HG02610 (cell line): ENCODE data around the gene SSH2.

Source experiments
- ATAC-seq: cut with Tn5 transposase; IDR thresholded peaks from one replicate; pipeline ENCODE4 v1.9.1; 2021; ENCODE audit warnings: mild to moderate bottlenecking, moderate library complexity; ENCODE audit not compliant: unreplicated experiment

The SSH2 gene

GRCh38 chr17:29839656-29840055 lies 90.4 kb downstream of the SSH2 start:
- ATAC-seq = no peak

- no peak for ATAC-seq
Observed at GRCh38 chr17:29838961-29839360, 91.1 kb downstream of the SSH2 start.

DNA sequence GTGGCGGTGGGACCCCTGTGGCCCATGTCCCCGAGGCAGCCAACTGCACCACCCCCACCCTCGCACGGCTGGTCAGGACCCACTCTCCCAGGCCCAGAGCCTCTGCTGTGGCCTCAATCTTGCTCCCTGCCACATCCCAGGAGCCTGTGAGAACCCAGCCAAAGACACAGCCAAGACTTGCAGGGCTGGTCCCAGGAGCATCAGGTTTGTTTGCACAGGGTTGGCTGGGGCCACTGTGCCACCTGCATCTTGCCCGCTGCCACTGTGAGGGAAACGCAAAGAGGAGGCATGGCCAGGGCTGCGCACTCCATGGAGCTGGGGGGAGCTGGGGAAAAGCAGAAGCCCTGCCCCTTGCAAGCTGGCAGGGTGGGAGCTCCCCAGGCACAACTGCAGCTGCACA lies 92.5 kb downstream of the SSH2 start:
- ATAC-seq = no peak

GRCh38 chr17:29836643-29837042 lies 93.4 kb downstream of the SSH2 start:
- no peak for ATAC-seq

- ATAC-seq = no peak
Observed at GRCh38 chr17:29835435-29836351, 94.3 kb downstream of the SSH2 start.

DNA sequence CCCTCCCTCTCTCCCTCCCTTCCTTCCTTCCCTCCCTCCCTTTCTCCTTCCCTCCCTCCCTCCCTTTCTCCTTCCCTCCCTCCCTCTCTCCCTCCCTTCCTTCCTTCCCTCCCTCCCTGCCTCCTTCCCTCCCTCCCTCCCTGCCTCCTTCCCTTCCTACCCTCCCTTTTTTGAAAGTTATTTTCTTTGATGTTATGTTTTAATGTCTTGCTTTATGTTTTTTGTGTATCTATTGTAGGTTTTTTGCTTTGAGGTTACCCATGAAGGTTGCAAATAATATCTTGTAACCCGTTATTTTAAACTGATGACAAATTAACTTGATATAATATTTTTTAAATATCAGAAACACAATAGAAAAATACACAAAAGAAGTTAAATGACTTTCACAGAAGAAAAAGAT lies 96.2 kb downstream of the SSH2 start:
- ATAC-seq = no peak

GRCh38 chr17:29828676-29829284 lies 101.2 kb downstream of the SSH2 start:
- no peak for ATAC-seq

DNA sequence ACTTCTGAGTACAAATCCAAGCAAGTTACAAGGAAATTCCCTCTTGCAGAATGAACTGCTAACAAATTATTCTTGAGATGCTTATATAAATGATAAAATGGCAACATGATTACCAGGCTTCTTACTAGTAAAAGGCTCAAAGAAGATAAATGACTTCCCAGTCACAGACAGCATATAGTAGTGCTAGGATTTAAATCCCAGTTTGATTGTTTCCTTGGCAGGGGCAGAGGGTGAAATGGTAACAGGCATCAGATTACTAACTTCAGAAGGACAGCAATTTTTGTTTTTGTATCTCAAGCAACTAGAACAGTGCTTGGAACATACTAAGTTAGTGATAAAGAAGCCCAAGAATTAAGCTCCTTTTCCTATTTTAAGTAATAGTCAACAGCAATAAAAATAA lies 102.8 kb downstream of the SSH2 start:
- no peak for ATAC-seq

DNA sequence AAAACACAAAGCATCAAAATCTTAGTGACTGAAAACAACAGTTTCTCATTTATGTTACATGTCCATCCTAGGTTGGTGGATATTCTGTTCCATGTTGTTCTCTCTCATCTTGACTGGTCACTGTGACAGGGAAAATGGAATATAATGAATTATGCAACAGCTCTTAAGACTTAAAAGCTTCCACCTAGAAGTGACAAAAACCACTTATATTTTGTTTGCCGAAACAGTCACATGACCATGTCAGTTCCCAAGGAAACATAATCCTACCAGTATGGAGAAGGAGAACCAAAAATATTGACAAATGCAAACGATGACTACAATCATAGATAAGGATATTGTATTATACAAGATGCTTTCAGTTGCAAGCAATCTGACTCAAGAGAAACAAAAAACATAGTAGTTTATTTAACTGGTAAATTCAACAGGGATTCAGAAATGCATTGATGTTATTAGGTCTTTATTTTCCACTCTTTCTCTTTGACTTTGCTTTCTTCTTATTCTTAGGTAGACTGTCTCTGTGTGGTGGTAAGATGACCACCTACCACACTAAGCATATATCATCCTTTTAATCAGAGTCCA lies 103.8 kb downstream of the SSH2 start:
- ATAC-seq = no peak

DNA sequence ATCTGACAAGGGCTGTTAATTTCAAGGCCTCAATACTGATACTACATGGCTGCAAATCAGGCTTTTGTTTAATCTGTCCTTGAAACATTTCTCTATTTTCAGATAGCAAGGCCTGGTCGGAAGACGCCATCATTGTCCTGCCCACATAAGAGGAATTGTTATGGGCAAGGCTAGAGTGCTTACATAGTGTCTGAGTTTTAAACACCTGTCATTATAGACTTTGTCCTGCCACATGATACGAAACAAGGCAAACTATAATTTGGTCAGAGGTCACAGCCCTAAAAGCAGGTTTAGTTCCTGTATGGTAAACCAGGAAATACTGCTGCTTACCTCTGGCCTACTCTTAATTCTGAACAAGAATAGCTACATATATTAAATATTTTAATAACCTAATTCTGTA lies 104.4 kb downstream of the SSH2 start:
- ATAC-seq = no peak

GRCh38 chr17:29821897-29822296 lies 108.1 kb downstream of the SSH2 start:
- no peak for ATAC-seq

DNA sequence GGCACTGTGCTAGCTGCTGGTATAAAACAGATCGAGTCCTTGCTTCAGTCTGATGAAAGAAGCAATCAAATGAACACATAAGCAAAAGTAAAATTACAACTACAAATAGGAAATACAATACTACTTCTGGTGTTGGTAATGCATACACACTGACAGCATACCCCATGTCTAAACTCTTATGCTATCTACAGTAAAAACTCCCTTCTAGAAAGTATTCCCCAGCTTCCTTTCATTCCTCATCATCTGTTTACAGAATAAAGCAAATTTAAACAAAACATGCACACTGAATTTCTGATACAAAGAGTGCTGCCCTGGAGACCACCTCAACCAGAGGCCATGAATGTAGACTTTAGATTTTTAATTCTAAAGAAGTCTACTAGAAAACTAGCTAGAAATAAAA lies 109.6 kb downstream of the SSH2 start:
- no peak for ATAC-seq

- ATAC-seq = no peak
Observed at GRCh38 chr17:29807520-29808361, 122.3 kb downstream of the SSH2 start.

DNA sequence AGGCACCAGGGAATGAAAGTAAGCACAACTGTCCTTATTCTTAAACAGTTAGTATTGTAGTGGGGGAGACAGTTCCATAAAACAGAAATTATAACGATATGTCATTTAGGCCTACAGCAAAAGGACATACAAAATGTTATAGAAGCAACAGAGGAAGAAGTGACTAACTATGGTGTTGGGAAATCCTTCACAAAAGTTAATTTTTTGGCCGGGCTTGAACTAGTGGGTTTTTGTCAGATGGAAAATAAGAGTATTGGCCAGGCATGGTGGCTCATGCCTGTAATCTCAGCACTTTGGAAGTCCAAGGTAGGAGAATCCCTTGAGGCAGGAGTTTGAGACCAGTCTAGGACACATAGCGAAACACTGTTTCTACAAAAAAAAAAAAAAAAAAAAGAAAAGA lies 127.8 kb downstream of the SSH2 start:
- no peak for ATAC-seq

GRCh38 chr17:29800457-29800856 lies 129.6 kb downstream of the SSH2 start:
- no peak for ATAC-seq

DNA sequence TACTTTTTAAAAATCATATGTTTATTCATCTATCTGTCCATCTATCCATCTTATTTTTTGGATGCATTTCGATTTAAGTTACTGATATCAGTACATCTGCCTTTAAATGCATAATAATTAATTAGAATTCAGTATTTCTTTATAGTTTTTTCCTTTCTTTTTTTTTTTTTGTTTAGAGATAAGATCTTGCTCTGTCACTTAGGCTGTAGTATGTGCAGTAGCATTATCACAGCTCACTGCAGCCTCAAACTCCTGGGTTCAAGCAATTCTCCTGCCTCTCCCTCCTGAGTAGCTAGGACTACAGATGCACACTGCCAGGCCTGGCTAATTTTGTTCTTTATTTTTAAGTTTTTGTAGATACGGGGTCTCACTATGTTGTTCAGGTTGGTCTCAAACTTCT lies 133.4 kb downstream of the SSH2 start:
- no peak for ATAC-seq

- no peak for ATAC-seq
Observed at GRCh38 chr17:29793501-29793900, 136.5 kb downstream of the SSH2 start.

DNA sequence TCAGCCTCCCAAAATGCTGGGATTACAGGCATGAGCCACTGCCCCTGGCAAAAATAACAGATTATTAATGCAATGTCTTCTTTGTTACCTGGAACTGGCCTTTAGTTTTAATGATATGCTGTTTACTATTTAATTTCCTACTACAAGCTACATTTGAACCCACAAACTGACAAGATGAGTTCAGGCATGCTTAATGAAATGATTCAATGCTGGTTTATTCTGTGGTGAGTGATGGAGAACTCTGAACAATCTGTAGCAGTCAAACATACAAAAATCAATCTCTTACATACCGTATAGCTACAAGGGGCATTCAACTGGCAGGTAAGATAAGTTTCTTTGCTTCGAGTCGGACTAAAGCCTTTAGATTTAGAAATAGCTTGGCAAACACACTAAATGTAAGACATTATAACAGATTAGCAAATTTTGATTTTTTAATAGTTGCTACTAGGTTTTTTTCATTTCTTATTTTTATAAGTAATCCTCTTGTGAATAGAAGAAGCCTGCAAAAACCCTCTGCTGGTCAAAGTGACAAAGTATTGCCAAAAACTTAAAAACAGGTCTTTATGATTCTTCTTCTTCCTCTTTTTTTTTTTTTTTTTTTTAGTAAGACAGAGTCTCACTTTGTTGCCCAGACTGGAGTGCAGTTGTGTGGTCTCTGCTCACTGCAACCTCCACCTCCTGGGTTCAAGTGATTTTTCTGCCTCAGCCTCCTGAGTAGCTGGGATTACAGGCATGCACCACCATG lies 138.5 kb downstream of the SSH2 start:
- no peak for ATAC-seq

DNA sequence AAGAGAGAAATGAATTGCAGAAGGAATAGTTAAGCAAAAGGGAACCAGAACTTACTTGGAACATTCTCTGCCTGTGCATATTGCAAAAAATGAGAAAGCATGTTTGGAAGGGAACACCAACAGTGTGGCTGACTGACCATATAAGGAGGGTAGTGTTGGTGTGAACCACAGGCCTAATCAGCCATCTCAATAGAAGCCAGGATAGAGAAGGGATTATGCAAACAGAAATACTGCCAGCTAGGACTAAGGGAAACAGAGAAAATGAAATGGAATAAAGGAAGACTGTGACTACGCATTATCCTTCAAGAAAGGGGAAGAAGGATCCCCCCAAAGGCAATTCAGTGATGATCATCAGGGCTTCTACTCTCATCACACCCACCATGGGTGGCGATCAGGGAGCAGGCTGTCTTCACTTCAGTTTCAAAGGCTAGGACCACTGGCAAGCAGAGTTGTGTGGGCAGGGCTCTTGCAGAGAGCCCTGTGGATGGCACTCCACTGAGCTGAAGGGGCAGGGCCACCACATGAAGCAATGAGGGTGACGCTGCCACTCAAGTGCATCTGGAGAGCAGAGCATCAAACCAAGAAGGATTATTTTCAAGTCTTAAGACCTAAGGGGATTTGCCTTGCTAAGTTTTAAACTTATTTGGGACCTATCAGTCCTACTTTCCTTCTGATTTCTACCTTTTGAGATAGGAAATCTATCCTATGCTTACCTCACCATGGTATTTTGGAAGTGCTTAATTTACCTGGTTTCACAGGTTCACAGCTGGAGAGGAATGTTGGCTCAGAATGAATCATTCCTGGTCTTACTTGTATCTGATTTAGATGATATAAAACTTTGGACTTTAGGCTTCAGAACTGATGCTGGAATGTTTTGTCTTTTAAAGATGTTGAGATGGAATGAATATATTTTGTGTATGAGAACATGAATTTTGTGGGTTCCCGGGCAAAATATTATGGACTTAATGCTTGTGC lies 140.5 kb downstream of the SSH2 start:
- no peak for ATAC-seq
